ENCODE measurements around the gene PTPRD. TPM values are rescaled to one million over a fixed set of nuclear protein-coding genes. Genes with fewer than 3 reads are reported as not detected.

The PTPRD gene
- total RNA-seq, 1 donor from 2014 or later: 139 TPM

- no peak for DNase-seq (ENCODE audit: low read depth, low spot score)
- no peak overlapping the region for H3K27ac Mint-ChIP-seq (ENCODE audit: unreplicated experiment)
- H3K4me3 Mint-ChIP-seq: no peak overlapping the region
- H3K36me3 Mint-ChIP-seq (ENCODE audit: low read depth): no peaks in the 10 kb centered on the region
- no peaks in the 10 kb centered on the region for H3K9me3 Mint-ChIP-seq
- TF ChIP-seq CTCF (conservative IDR thresholded peaks at IDR 0.05): no peak
- no peaks in the 10 kb centered on the region for H3K27me3 Mint-ChIP-seq (ENCODE audit: low read depth)
- H3K4me1 Mint-ChIP-seq: peaks cover 12% of the 10 kb centered on the region
Measured at GRCh38 chr9:8723195-8723594, 1889.6 kb downstream of the PTPRD start.

GRCh38 chr9:8719833-8720486 lies 1892.8 kb downstream of the PTPRD start:
- no peak for TF ChIP-seq CTCF (conservative IDR thresholded peaks at IDR 0.05)
- Mint-ChIP-seq H3K9me3 (no peaks in the 10 kb centered on the region), H3K27ac (ENCODE audit: unreplicated experiment) (no peak overlapping the region), H3K36me3 (ENCODE audit: low read depth) (no peaks in the 10 kb centered on the region), H3K4me3 (no peak overlapping the region), H3K4me1 (peaks cover 11% of the 10 kb centered on the region), H3K27me3 (ENCODE audit: low read depth) (no peaks in the 10 kb centered on the region)
- no peak for DNase-seq (ENCODE audit: low read depth, low spot score)

DNA sequence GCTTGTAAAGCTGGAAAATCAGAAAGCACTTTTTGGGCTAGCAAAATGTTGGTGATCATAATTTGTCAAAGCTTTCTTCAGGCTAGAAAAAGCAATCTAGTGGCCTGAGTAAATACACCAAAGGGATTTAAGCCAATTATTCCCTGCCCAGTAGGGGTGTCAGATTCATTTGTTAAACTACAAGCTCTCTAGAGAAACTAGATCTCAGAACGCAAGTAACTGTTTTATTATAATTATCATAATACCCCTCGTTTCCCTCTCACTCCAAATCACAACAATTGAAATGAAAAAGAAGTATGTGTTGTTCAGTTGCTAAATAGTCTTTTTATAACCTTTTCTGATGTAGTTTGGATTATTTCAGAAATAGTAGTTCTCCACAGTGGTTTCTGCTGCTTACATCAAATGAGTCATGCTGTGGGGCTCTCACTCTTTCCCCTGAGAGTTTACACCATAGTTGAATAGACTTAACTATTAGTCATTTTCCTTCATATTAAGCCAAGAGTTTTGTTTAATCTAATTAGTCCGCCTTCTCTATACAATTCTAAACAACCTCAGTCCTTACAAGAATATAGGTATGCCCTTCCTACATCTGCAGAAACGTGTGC lies 1894.6 kb downstream of the PTPRD start:
- no peak overlapping the region for H3K4me3 Mint-ChIP-seq
- TF ChIP-seq CTCF (conservative IDR thresholded peaks at IDR 0.05): no peak
- peaks cover 11% of the 10 kb centered on the region for H3K4me1 Mint-ChIP-seq
- no peak overlapping the region for H3K27ac Mint-ChIP-seq (ENCODE audit: unreplicated experiment)
- no peaks in the 10 kb centered on the region for H3K9me3 Mint-ChIP-seq
- H3K36me3 Mint-ChIP-seq (ENCODE audit: low read depth): no peaks in the 10 kb centered on the region
- DNase-seq (ENCODE audit: low read depth, low spot score): no peak
- no peaks in the 10 kb centered on the region for H3K27me3 Mint-ChIP-seq (ENCODE audit: low read depth)

GRCh38 chr9:8717146-8717545 lies 1895.7 kb downstream of the PTPRD start:
- no peak for TF ChIP-seq CTCF (conservative IDR thresholded peaks at IDR 0.05)
- Mint-ChIP-seq H3K4me3 (no peak overlapping the region), H3K9me3 (no peaks in the 10 kb centered on the region), H3K4me1 (peaks cover 11% of the 10 kb centered on the region), H3K27me3 (ENCODE audit: low read depth) (no peaks in the 10 kb centered on the region), H3K27ac (ENCODE audit: unreplicated experiment) (no peak overlapping the region), H3K36me3 (ENCODE audit: low read depth) (peaks cover 2% of the 10 kb centered on the region)
- no peak for DNase-seq (ENCODE audit: low read depth, low spot score)

DNA sequence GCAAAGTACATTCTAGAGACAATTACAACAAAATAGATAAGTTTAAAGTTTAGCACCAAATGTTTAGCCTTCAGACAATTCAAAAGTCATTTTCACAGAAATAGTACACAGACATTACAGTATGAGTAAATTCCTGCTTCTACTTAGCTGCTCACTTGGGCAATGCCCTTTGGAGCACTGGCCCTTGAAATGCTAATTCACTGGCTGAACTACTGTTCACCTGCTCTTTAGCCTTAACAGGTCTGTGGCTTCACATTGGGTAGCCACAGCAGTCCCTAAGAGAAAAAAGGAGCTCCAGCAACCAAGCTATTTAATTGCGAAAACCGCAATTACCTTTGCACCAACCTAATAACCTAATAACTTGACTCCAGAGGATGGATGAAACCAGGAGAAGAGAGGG lies 1897.0 kb downstream of the PTPRD start:
- Mint-ChIP-seq H3K4me3 (no peak overlapping the region), H3K27me3 (ENCODE audit: low read depth) (no peaks in the 10 kb centered on the region), H3K27ac (ENCODE audit: unreplicated experiment) (no peak overlapping the region), H3K4me1 (peaks cover 11% of the 10 kb centered on the region), H3K9me3 (no peaks in the 10 kb centered on the region), H3K36me3 (ENCODE audit: low read depth) (peaks cover 2% of the 10 kb centered on the region)
- no peak for TF ChIP-seq CTCF (conservative IDR thresholded peaks at IDR 0.05)
- no peak for DNase-seq (ENCODE audit: low read depth, low spot score)

Data from neural crest cell (in vitro differentiated cells).